Medulla oblongata (tissue), 1 donor: Measurements from ENCODE around the gene MYBPC1.
"Not testable (repeated sequence)": the region's sequence is repeated elsewhere in the genome, so short reads cannot be mapped to it uniquely, and the experiment has no call there.

Experiments
- DNase-seq: peaks from one replicate; pipeline ENCODE4 v3.0.0-alpha.2; 2015; ENCODE audit errors: extremely low spot score

Gene MYBPC1

DNA sequence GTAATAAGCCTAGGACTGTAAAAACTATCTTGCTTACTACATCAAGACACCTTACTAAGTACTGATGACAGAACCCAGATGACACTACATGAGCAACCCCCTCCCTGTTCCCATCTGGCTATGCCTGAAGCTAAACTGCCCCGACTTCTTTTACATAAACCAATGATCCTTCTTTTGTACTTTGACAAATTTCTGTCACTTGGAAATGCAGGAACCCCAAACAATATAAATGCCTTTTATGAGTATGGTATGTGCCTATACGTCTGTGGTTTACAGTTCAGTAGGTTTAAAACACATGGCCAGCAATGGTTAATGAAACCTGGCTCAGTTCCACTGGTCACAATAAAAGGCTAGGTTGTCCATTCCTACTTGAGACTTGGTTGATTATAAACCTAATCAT is 138.4 kb downstream of the MYBPC1 start:
- no peak for DNase-seq

DNA sequence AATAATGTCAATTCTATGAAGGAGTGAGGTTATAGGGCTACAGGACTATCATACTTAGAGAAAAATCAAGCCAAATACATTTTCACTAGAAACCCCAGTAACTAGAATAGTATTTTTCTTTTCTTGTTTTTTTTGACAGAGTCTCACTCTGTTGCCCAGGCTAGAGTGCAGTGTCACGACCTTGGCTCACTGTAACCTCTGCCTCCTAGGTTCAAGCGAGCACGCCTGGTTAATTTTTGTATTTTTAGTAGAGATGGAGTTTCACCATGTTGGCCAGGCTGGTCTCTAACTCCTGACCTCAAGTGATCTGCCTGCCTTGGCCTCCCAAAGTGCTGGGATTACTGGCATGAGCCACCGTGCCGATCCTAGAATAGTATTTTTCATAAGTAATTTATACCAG is 139.7 kb downstream of the MYBPC1 start:
- DNase-seq = not testable (repeated sequence)
